BE2C (cell line): Measurements from ENCODE around the gene IDNK.

Source experiments
- DNase-seq: peaks from one replicate; pipeline ENCODE4 v3.0.0-alpha.2; 2020
- H3K27me3 ChIP-seq: fragments of 250-450 bp; sonication (Bioruptor Pico); 2 replicates; pipeline ENCODE4 v1.5.1; 2020; ENCODE audit warnings: mild to moderate bottlenecking
- H3K36me3 ChIP-seq: fragments of 250-450 bp; sonication (Bioruptor Pico); 2 replicates; pipeline ENCODE4 v1.5.1; 2020; ENCODE audit warnings: mild to moderate bottlenecking
- H3K4me1 ChIP-seq: fragments of 250-450 bp; sonication (Bioruptor Pico); 2 replicates; pipeline ENCODE4 v1.5.1; 2020
- H3K4me3 ChIP-seq: 2 replicates; pipeline ENCODE4 v1.5.1; 2011; ENCODE audit warnings: low read depth, low read length
- H3K9me3 ChIP-seq: fragments of 250-450 bp; sonication (Bioruptor Pico); 2 replicates; pipeline ENCODE4 v1.5.1; 2020
- CTCF ChIP-seq: IDR thresholded peaks from 2 replicates; pipeline ENCODE4 v1.5.1; 2012; ENCODE audit warnings: mild to moderate bottlenecking, low read depth, low read length

IDNK gene

GRCh38 chr9:83629433-83630104 lies 6.6 kb downstream of the IDNK start:
- no peaks in the 10 kb centered on the region for H3K4me1 ChIP-seq
- no peak for DNase-seq
- 0 out of 2 replicates have a peak, but pooled peaks cover 3% of the 10 kb centered on the region for H3K36me3 ChIP-seq
- H3K4me3 ChIP-seq = no peak overlapping the region
- TF ChIP-seq CTCF = no peak
- no peaks in the 10 kb centered on the region for H3K9me3 ChIP-seq
- H3K27me3 ChIP-seq = no peaks in the 10 kb centered on the region

GRCh38 chr9:83630938-83631457 lies 8.1 kb downstream of the IDNK start:
- 0 out of 2 replicates have a peak, but pooled peaks cover 3% of the 10 kb centered on the region for H3K36me3 ChIP-seq
- no peaks in the 10 kb centered on the region for H3K4me1 ChIP-seq
- H3K4me3 ChIP-seq = no peak overlapping the region
- no peaks in the 10 kb centered on the region for H3K9me3 ChIP-seq
- peak; percentile 26 for DNase-seq
- no peaks in the 10 kb centered on the region for H3K27me3 ChIP-seq
- no peak for TF ChIP-seq CTCF

- no peak for DNase-seq
- Histone ChIP-seq H3K4me3 (no peak overlapping the region), H3K27me3 (no peaks in the 10 kb centered on the region), H3K36me3 (no peaks in the 10 kb centered on the region), H3K9me3 (no peaks in the 10 kb centered on the region), H3K4me1 (no peaks in the 10 kb centered on the region)
- TF ChIP-seq CTCF = no peak
Observed at GRCh38 chr9:83633255-83633654, 10.3 kb downstream of the IDNK start.

GRCh38 chr9:83633676-83634075 lies 10.7 kb downstream of the IDNK start:
- H3K4me3 ChIP-seq = no peak overlapping the region
- no peak for TF ChIP-seq CTCF
- H3K27me3 ChIP-seq = no peaks in the 10 kb centered on the region
- H3K9me3 ChIP-seq = no peaks in the 10 kb centered on the region
- DNase-seq = no peak
- H3K36me3 ChIP-seq = no peaks in the 10 kb centered on the region
- H3K4me1 ChIP-seq = no peaks in the 10 kb centered on the region

DNA sequence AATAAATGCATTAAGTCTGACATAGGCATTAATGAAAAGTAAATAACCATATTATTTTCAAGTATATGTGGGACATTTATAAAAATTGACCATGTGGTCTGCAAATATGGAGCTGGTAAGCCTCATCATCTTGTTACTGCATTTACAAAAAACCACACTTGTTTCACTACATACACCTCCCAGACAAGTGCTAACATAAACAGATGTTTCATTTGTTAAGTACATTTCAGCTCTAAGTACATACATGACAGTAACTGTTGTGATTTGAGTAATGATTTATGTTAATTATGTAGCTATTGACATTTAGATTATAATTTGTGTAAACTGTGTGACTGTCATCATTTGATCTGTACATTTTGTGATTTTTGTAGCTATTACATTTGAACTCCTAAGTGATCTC lies 13.9 kb downstream of the IDNK start:
- H3K9me3 ChIP-seq = no peaks in the 10 kb centered on the region
- H3K27me3 ChIP-seq = no peaks in the 10 kb centered on the region

More for the DNA sequence above, 13.9 kb downstream of the IDNK start:
- Histone ChIP-seq H3K36me3 (no peaks in the 10 kb centered on the region), H3K4me3 (no peak overlapping the region), H3K4me1 (no peaks in the 10 kb centered on the region)
- no peak for DNase-seq
- no peak for TF ChIP-seq CTCF
